CD4-positive, alpha-beta T cell treated with Interleukin-10 for 1 hour (primary cell): ENCODE data around the gene FAM219A.
A peak's percentile ranks its signal among the peaks of the same experiment; 100 is the strongest.
"Not testable (repeated sequence)": the region's sequence is repeated elsewhere in the genome, so short reads cannot be mapped to it uniquely, and the experiment has no call there.

Source experiments
- DNase-seq: peaks from one replicate; pipeline ENCODE4 v3.0.0-alpha.2; 2020

The FAM219A gene

GRCh38 chr9:34442770-34443169 lies 15.6 kb downstream of the FAM219A start:
- no peak for DNase-seq

GRCh38 chr9:34440017-34440416 lies 18.4 kb downstream of the FAM219A start:
- DNase-seq = no peak

- not testable (repeated sequence) for DNase-seq
Measured at GRCh38 chr9:34438465-34438864, 19.9 kb downstream of the FAM219A start.

- DNase-seq = not testable (repeated sequence)
Measured at GRCh38 chr9:34437926-34438307, 20.5 kb downstream of the FAM219A start.

- DNase-seq = peak; percentile 76
Measured at GRCh38 chr9:34437006-34437925, 21.1 kb downstream of the FAM219A start.

GRCh38 chr9:34431667-34432066 lies 26.7 kb downstream of the FAM219A start:
- DNase-seq = no peak

- no peak for DNase-seq
Measured at GRCh38 chr9:34430843-34431437, 27.4 kb downstream of the FAM219A start.

- no peak for DNase-seq
Measured at GRCh38 chr9:34428325-34428958, 29.9 kb downstream of the FAM219A start.

GRCh38 chr9:34426347-34427074 lies 31.9 kb downstream of the FAM219A start:
- DNase-seq = no peak

GRCh38 chr9:34419716-34420504 lies 38.5 kb downstream of the FAM219A start:
- no peak for DNase-seq

GRCh38 chr9:34417734-34418133 lies 40.6 kb downstream of the FAM219A start:
- no peak for DNase-seq

GRCh38 chr9:34413231-34413852 lies 45.0 kb downstream of the FAM219A start:
- DNase-seq = peak; percentile 18

GRCh38 chr9:34412336-34412735 lies 46.0 kb downstream of the FAM219A start:
- no peak for DNase-seq

- DNase-seq = no peak
Measured at GRCh38 chr9:34409154-34409553, 49.2 kb downstream of the FAM219A start.

- no peak for DNase-seq
Measured at GRCh38 chr9:34408173-34408572, 50.2 kb downstream of the FAM219A start.

- no peak for DNase-seq
Measured at GRCh38 chr9:34406219-34406618, 52.2 kb downstream of the FAM219A start.

GRCh38 chr9:34405719-34406118 lies 52.7 kb downstream of the FAM219A start:
- no peak for DNase-seq

GRCh38 chr9:34403554-34404380 lies 54.6 kb downstream of the FAM219A start:
- peak; percentile 56 for DNase-seq

- no peak for DNase-seq
Measured at GRCh38 chr9:34400686-34401602, 57.4 kb downstream of the FAM219A start.

GRCh38 chr9:34400275-34400674 lies 58.1 kb downstream of the FAM219A start:
- no peak for DNase-seq
